NCI-H524 treated with DMSO at 0.1 percent for 48 hours (cell line): ENCODE data around the gene SUB1.
"Not testable (repeated sequence)": the region's sequence is repeated elsewhere in the genome, so short reads cannot be mapped to it uniquely, and the experiment has no call there.

Source experiments
- DNase-seq: peaks from one replicate; lab custom pipeline; 2025; lab: John Stamatoyannopoulos, UW

Gene SUB1

GRCh38 chr5:32565145-32565544 is 20.2 kb upstream of the SUB1 start:
- DNase-seq: no peak

- no peak for DNase-seq
Observed at GRCh38 chr5:32566319-32567111, 18.8 kb upstream of the SUB1 start.

- no peak for DNase-seq
Observed at GRCh38 chr5:32571128-32571527, 14.2 kb upstream of the SUB1 start.

GRCh38 chr5:32572778-32573480 is 12.4 kb upstream of the SUB1 start:
- DNase-seq: no peak

GRCh38 chr5:32573481-32573854 is 11.9 kb upstream of the SUB1 start:
- not testable (repeated sequence) for DNase-seq

GRCh38 chr5:32574540-32575175 is 10.7 kb upstream of the SUB1 start:
- DNase-seq: no peak

GRCh38 chr5:32578363-32578762 is 7.0 kb upstream of the SUB1 start:
- no peak for DNase-seq

GRCh38 chr5:32578764-32579163 is 6.6 kb upstream of the SUB1 start:
- DNase-seq: no peak

- no peak for DNase-seq
Observed at GRCh38 chr5:32581010-32581785, 4.2 kb upstream of the SUB1 start.

GRCh38 chr5:32583582-32584232 is 1.6 kb upstream of the SUB1 start:
- DNase-seq: no peak

- no peak for DNase-seq
Observed at GRCh38 chr5:32584646-32585045, 711 bp upstream of the SUB1 start.

- DNase-seq: no peak
Observed at GRCh38 chr5:32585122-32585445, 273 bp upstream of the SUB1 start.

- DNase-seq: no peak
Observed at GRCh38 chr5:32586276-32586599, 881 bp downstream of the SUB1 start.

- DNase-seq: no peak
Observed at GRCh38 chr5:32587067-32587551, 1.8 kb downstream of the SUB1 start.

- DNase-seq: no peak
Observed at GRCh38 chr5:32589416-32589815, 4.1 kb downstream of the SUB1 start.

GRCh38 chr5:32589942-32590869 is 4.8 kb downstream of the SUB1 start:
- DNase-seq: no peak

GRCh38 chr5:32595118-32595517 is 9.8 kb downstream of the SUB1 start:
- DNase-seq: no peak

- no peak for DNase-seq
Observed at GRCh38 chr5:32597041-32597629, 11.8 kb downstream of the SUB1 start.

- no peak for DNase-seq
Observed at GRCh38 chr5:32598260-32598937, 13.0 kb downstream of the SUB1 start.

- no peak for DNase-seq
Observed at GRCh38 chr5:32598997-32599549, 13.7 kb downstream of the SUB1 start.
